Measurements from ENCODE around the gene EDA. TPM values are rescaled to one million over a fixed set of nuclear protein-coding genes. Genes with fewer than 3 reads are reported as not detected.

EDA gene
- 1 to 10 TPM; 1.3 to 1.4 TPM for total RNA-seq

GRCh38 chrX:69615779-69616456 lies at the start of gene EDA:
Gene EDA (plus strand): TSS chrX:69616113.
- peak within 1 kb of the TSS; percentile 67 for H3K4me3 Mint-ChIP-seq
- peaks cover 6% of the 10 kb centered on the region for H3K4me1 Mint-ChIP-seq
- no peak within 1 kb of the TSS for H3K27ac Mint-ChIP-seq
- peak; percentile 75 for DNase-seq
- H3K9me3 Mint-ChIP-seq = no peaks in the 10 kb centered on the region
- H3K36me3 Mint-ChIP-seq = no peaks in the 10 kb centered on the region
- peaks cover 40% of the 10 kb centered on the region for H3K27me3 Mint-ChIP-seq

GRCh38 chrX:69568828-69569227 lies 47.1 kb upstream of the EDA start:
- DNase-seq = no peak
- Mint-ChIP-seq H3K4me3 (no peak overlapping the region), H3K9me3 (no peaks in the 10 kb centered on the region), H3K4me1 (no peaks in the 10 kb centered on the region), H3K27ac (no peak overlapping the region), H3K27me3 (peaks cover 7% of the 10 kb centered on the region), H3K36me3 (no peaks in the 10 kb centered on the region)

- H3K4me3 Mint-ChIP-seq = no peak overlapping the region
- DNase-seq = no peak
- no peaks in the 10 kb centered on the region for H3K27me3 Mint-ChIP-seq
- H3K27ac Mint-ChIP-seq = no peak overlapping the region
- no peaks in the 10 kb centered on the region for H3K9me3 Mint-ChIP-seq
- H3K36me3 Mint-ChIP-seq = no peaks in the 10 kb centered on the region
- H3K4me1 Mint-ChIP-seq = no peaks in the 10 kb centered on the region
These were observed 18.5 kb upstream of the EDA start for GRCh38 chrX:69597399-69597798.

DNA sequence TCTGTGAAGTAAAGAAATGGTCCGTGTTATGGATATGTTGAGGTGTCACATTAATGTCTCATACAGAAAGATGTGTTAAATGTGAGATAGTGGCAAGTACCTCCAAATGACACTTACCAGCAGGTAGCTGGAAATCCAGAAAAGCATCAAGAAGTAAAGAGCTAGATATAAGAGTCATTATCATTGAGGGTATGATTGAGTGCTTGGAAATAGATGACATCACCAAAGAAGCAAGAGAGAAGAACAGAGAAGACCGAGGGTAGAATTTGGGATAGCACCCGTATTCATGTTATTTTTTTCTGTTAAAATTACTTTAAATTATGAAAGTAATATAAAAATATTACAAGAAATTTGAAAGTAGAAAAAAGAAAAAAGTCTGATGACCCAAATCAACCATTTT lies 15.7 kb upstream of the EDA start:
- Mint-ChIP-seq H3K27me3 (no peaks in the 10 kb centered on the region), H3K27ac (no peak overlapping the region), H3K4me1 (no peaks in the 10 kb centered on the region), H3K36me3 (no peaks in the 10 kb centered on the region), H3K4me3 (no peak overlapping the region), H3K9me3 (no peaks in the 10 kb centered on the region)
- DNase-seq = no peak

GRCh38 chrX:69603566-69604194 lies 12.2 kb upstream of the EDA start:
- no peak overlapping the region for H3K4me3 Mint-ChIP-seq
- no peak overlapping the region for H3K27ac Mint-ChIP-seq
- no peaks in the 10 kb centered on the region for H3K36me3 Mint-ChIP-seq
- H3K4me1 Mint-ChIP-seq = no peaks in the 10 kb centered on the region
- no peaks in the 10 kb centered on the region for H3K27me3 Mint-ChIP-seq
- no peak for DNase-seq
- H3K9me3 Mint-ChIP-seq = no peaks in the 10 kb centered on the region

GRCh38 chrX:69605521-69605920 lies 10.4 kb upstream of the EDA start:
- H3K9me3 Mint-ChIP-seq = no peaks in the 10 kb centered on the region
- no peaks in the 10 kb centered on the region for H3K27me3 Mint-ChIP-seq
- H3K27ac Mint-ChIP-seq = no peak overlapping the region
- no peaks in the 10 kb centered on the region for H3K4me1 Mint-ChIP-seq
- no peaks in the 10 kb centered on the region for H3K36me3 Mint-ChIP-seq
- H3K4me3 Mint-ChIP-seq = no peak overlapping the region
- no peak for DNase-seq

DNA sequence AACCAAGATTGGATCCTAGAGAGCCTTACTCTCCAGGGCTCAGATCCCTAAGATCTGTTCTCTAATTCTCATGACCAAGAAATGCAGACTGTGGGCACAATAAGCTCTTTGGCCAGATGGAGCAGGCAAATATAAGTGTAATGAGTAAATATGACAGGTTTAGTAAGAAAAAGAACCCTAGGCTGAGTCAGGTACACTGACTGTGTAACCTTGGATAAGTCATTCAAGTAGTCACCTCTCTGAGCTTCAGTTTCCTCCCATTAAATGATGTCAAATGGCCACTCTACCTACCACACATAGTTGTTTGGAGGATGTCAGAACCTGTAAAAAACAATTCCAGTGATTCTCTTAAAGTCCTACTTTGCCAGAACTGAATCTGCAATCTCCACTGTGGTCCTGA lies 8.3 kb upstream of the EDA start:
- no peak for DNase-seq
- Mint-ChIP-seq H3K9me3 (no peaks in the 10 kb centered on the region), H3K4me1 (no peaks in the 10 kb centered on the region), H3K4me3 (no peak overlapping the region), H3K27me3 (no peaks in the 10 kb centered on the region), H3K36me3 (no peaks in the 10 kb centered on the region), H3K27ac (no peak overlapping the region)

DNA sequence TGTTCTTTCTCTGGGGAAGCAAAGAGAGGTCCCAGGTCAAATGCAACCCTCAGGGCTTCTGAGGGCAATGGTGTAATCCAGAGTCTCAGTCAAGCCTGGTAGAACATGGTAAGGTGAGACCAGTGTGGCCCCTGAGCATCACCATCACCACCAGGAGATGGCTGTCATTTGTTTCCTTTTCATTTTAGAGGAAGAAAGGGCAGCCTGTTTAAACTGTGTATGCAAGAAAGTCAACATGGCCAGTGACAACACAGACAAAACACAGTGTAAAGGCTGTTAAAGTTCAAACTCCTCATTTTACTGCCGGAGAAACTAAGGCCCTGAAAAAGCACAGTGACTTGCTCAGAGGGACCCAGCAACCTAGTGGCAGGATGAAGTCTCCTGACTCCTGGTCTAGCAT lies 2.0 kb upstream of the EDA start:
- no peak for DNase-seq
- Mint-ChIP-seq H3K27ac (no peak overlapping the region), H3K36me3 (no peaks in the 10 kb centered on the region), H3K9me3 (no peaks in the 10 kb centered on the region), H3K4me3 (no peak overlapping the region), H3K4me1 (peaks cover 3% of the 10 kb centered on the region), H3K27me3 (peaks cover 30% of the 10 kb centered on the region)

GRCh38 chrX:69614886-69615285 lies 1.0 kb upstream of the EDA start:
- Mint-ChIP-seq H3K36me3 (no peaks in the 10 kb centered on the region), H3K27me3 (peaks cover 39% of the 10 kb centered on the region), H3K9me3 (no peaks in the 10 kb centered on the region), H3K4me3 (no peak overlapping the region), H3K4me1 (peaks cover 3% of the 10 kb centered on the region), H3K27ac (no peak overlapping the region)
- DNase-seq = no peak

- H3K27me3 Mint-ChIP-seq = peaks cover 40% of the 10 kb centered on the region
These were observed 571 bp upstream of the EDA start for GRCh38 chrX:69615342-69615741.

DNA sequence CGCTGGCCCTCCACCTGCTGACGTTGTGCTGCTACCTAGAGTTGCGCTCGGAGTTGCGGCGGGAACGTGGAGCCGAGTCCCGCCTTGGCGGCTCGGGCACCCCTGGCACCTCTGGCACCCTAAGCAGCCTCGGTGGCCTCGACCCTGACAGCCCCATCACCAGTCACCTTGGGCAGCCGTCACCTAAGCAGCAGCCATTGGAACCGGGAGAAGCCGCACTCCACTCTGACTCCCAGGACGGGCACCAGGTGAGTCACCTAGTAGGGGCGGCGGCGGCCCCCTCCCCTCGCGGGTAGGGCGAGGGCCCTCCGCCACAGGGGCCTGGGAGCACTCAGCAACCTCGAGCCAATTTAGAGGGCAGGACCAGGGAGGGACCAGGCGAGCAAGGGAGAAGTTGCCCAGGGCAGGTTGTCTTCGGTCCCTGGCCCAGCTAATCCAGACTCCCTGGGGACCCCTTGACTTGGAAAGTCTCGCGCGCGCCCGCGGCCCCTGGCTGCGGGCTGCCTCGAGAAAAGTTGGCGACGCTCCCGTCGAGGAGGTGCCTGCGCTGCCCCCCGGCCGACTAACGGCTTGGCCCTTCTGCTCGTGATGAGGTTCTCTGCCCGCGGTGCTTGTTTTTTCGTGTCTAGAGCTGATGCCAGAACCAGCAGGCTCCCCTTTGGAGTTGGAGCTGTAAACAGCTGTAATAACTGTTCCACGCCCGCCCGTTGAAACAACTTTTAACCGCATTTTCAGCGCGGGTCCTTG lies 717 bp downstream of the EDA start:
- no peak for DNase-seq
- Mint-ChIP-seq H3K27me3 (peaks cover 40% of the 10 kb centered on the region), H3K4me3 (peak overlapping the region; percentile 67), H3K4me1 (peaks cover 6% of the 10 kb centered on the region), H3K9me3 (no peaks in the 10 kb centered on the region), H3K36me3 (no peaks in the 10 kb centered on the region), H3K27ac (no peak overlapping the region)

More at GRCh38 chrX:69615342-69615741, 571 bp upstream of the EDA start:
- Mint-ChIP-seq H3K27ac (no peak overlapping the region), H3K36me3 (no peaks in the 10 kb centered on the region), H3K4me3 (no peak overlapping the region), H3K9me3 (no peaks in the 10 kb centered on the region), H3K4me1 (peaks cover 3% of the 10 kb centered on the region)
- DNase-seq = no peak

GRCh38 chrX:69618803-69619202 lies 2.9 kb downstream of the EDA start:
- Mint-ChIP-seq H3K4me3 (no peak overlapping the region), H3K27ac (no peak overlapping the region), H3K9me3 (peaks cover 2% of the 10 kb centered on the region), H3K36me3 (no peaks in the 10 kb centered on the region), H3K27me3 (peaks cover 40% of the 10 kb centered on the region), H3K4me1 (peaks cover 6% of the 10 kb centered on the region)
- no peak for DNase-seq

- Mint-ChIP-seq H3K27ac (no peak overlapping the region), H3K4me3 (no peak overlapping the region), H3K4me1 (peaks cover 7% of the 10 kb centered on the region), H3K27me3 (peaks cover 3% of the 10 kb centered on the region), H3K36me3 (no peaks in the 10 kb centered on the region), H3K9me3 (peaks cover 6% of the 10 kb centered on the region)
- no peak for DNase-seq
These were observed 10.2 kb downstream of the EDA start for GRCh38 chrX:69626129-69626528.

DNA sequence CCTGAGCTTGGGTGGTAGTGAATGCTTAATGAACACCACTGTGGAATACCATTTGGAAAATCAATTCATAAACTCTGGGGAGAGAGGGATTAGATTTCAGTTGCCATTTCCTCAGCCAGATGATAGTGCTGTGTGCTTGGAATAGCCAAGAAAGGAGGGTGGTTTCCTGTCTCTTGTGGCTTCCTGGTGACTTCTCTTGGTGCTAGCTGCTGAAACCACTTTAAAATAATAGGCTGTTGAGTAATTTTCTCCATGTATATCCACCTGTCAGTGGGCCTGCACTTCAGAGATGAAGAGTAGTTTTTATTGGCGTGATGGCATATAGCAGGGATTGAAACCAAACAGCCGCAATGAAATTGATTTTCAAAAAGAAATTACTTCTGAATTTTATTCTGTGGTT lies 11.8 kb downstream of the EDA start:
- H3K36me3 Mint-ChIP-seq = no peaks in the 10 kb centered on the region
- H3K27me3 Mint-ChIP-seq = peaks cover 3% of the 10 kb centered on the region
- H3K4me3 Mint-ChIP-seq = no peak overlapping the region
- no peak for DNase-seq
- H3K4me1 Mint-ChIP-seq = peaks cover 7% of the 10 kb centered on the region
- peak overlapping the region; percentile 10 for H3K27ac Mint-ChIP-seq
- peaks cover 6% of the 10 kb centered on the region for H3K9me3 Mint-ChIP-seq

DNA sequence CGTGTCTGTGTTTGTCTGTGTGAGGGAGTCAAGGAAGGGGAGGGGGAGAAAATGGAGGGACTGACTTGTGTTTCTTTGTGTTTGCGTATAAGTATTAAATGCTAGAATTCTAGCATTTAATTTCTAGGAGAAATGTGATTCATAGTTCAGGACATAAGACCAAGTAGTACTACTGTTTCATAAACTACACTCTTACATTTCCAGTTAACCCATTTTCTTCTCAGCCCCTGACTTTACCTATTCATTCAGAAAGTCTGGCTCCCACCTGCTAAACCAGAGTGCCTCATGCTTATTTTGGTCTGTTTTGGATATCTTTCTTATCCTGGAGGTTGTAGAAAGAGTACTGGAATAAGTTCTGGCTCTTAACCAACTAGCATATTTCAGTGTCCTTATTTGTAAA lies 14.2 kb downstream of the EDA start:
- no peaks in the 10 kb centered on the region for H3K27me3 Mint-ChIP-seq
- H3K4me1 Mint-ChIP-seq = peaks cover 7% of the 10 kb centered on the region
- H3K9me3 Mint-ChIP-seq = peaks cover 1% of the 10 kb centered on the region
- H3K36me3 Mint-ChIP-seq = no peaks in the 10 kb centered on the region
- no peak overlapping the region for H3K4me3 Mint-ChIP-seq
- H3K27ac Mint-ChIP-seq = no peak overlapping the region
- no peak for DNase-seq
